HG03175 (cell line): ENCODE measurements around the gene ZNF841.
A peak's percentile ranks its signal among the peaks of the same experiment; 100 is the strongest.
"Not testable (repeated sequence)": the region's sequence is repeated elsewhere in the genome, so short reads cannot be mapped to it uniquely, and the experiment has no call there.

Source experiments
- ATAC-seq: cut with Tn5 transposase; IDR thresholded peaks from one replicate; pipeline ENCODE4 v1.9.1; 2021; ENCODE audit warnings: mild to moderate bottlenecking, moderate library complexity; ENCODE audit not compliant: unreplicated experiment

Gene ZNF841

DNA sequence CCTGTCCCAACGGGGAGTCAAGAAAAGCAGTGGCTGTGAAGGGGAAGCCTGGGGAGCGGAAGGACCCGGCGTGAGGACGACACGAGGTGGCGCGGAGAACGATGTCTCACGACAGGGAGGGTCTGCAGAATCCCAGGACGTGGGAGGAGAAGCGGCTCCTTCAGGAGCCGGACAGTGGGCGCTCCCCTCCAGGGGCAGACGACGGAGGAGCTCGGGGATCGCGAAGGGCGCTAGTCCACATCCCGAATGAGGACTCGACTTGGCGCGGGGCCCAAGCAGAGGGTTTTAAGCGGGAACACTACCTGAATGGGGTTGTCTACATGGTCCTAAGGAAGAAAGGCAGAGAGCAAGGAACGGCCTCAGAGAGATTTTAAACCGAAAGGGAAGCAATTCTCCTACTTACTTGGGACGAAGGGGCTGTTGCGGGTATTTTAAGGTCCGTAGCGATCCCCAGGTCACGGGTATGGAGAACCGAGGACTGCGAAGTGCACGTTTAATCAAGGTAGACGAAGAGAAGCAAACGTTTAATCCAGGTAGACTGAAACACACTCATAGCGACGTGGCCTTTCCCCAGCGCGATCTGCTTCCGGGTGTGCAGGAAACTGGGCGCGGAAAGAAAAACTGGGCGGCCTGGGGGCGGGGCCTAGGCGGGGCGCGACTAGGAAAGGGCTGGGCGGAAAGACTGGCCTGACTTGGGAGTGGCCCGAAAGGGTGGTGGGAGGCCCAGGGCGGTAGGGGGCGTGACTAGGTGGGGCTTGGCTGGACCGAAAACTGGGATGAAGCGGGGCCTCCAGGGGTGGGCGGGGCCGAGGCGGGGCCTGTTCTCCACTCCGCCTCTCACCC is at the start of gene ZNF841:
ZNF841 (minus strand) TSS at position 594 of the 843 bp plus-strand sequence. CDS start 10,964 bp downstream, outside the sequence.
- ATAC-seq = peak; percentile 93

DNA sequence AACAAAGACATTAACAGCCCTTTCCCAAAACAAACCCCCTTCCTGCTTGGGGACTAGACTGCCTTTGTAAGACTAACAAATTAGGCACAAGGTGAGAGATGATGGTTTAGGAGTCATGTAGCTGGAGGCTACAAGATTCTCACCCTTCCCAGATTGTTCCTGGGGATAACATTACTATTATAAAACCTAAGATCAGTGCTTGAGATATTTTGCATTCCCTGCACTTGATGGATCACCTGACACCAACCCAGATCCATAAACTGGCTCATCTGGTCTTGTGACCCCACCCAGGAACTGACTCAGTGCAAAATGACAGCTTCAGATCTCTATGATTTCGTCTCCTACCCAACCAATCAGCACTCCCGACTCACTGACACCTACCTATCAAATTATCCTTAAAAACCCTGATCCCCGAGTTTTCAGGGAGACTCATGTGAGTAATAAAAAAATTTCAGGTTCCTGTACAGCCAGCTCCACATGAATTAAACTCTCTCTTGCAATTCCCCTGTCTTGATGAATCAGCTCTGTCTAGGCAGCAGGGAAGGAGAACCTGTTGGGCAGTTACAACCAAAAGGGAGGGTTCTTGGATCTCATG is 46.5 kb upstream of the ZNF841 start:
- ATAC-seq = no peak

GRCh38 chr19:52141203-52141602 is 45.6 kb upstream of the ZNF841 start:
- no peak for ATAC-seq

- peak; percentile 94 for ATAC-seq
Measured at GRCh38 chr19:52140032-52140710, 44.6 kb upstream of the ZNF841 start.

GRCh38 chr19:52139252-52140031 is 43.9 kb upstream of the ZNF841 start, which contains the start of gene ZNF616:
Gene ZNF616, minus strand, starts transcription at chr19:52139938. Its CDS starts 9,426 bp downstream, at chr19:52130512.
- ATAC-seq = peak; percentile 50

DNA sequence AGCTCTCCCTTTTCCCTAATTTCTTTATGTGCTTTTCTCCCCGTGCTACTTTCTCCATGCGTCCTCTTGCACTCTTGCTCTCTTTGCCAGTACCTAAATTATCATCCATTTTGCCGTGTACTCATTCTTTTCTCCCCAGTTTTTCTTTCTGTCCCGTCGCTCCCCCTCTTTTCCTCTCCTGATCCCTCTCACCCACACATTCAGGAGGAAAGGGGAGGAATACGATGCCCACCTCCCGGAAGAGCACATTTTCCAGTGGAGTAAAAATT is 43.4 kb upstream of the ZNF841 start:
- no peak for ATAC-seq

DNA sequence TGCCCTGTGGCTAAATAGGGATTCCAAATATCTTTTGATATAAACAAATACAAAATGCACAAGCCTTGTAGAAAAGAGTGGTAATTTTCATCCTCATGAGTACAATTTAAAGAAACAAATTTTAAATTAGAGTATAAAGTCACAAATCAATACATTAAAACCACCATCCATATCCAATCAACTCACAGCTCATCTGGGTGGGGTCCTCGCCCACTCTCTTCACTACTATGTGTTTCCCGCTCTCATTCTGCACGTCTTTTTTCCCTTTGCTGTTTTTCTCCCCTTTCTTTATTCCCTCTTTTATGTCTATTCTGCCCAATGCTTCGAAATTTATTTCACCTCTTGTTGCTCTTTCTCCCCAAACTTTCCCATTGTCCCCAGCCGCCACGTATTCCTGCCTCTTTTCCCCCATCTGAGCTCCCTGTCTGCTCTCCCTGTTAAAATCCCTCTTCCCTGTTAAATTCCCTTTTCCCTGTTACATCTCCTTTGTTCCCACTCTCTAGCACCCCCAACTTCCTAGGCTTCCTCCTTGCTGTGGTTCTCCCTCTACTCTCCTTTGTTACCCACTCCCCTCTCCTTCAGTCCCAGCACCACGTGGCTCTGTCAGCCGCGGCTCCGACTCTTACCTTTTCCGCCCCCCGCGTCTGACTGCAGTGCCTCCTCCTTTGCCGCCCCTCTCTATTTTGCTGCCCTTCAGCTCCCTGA is 42.9 kb upstream of the ZNF841 start:
- ATAC-seq = no peak

GRCh38 chr19:52120286-52120685 is 24.7 kb upstream of the ZNF841 start:
- ATAC-seq = no peak

- ATAC-seq = no peak
Measured at GRCh38 chr19:52115526-52116053, 20.0 kb upstream of the ZNF841 start.

GRCh38 chr19:52114691-52115090 is 19.1 kb upstream of the ZNF841 start:
- no peak for ATAC-seq

DNA sequence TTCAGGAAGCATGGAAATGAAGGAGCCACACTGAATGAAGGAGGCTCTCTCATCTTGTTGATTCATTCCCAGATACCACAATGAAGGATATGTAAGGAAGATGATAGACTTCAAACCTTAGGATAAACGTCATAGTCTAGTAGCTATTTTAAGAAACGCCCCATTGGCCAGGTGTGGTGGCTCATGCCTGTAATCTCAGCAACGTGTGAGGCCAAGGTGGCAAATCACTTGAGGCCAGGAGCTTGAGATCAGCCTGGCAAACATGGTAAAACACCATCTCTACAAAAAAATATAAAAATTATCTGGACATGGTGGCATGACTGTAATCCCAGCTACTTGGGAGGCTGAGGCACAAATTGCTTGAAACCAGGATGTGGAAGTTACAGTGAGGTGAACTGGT is 17.1 kb upstream of the ZNF841 start:
- ATAC-seq = no peak

DNA sequence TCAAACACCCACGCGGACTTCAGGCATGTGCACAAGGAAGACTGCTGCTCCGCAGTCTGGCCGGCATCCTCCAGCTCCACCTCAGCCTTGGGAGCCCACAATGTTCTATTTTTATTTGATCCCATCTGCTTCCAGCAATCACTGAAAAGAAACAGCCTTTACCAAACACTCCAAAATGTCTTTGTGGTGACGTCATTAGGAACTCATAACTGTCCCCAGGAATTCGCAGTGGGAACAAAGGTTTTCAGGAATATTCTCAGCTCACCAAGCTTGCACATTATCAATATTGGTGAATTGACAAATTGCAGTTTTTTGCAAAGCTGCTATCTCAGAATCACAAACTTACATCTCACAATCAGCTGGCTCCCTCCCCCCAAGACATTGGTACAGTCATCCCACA is 15.2 kb upstream of the ZNF841 start:
- ATAC-seq = no peak

GRCh38 chr19:52102782-52103181 is 7.2 kb upstream of the ZNF841 start:
- ATAC-seq = no peak

DNA sequence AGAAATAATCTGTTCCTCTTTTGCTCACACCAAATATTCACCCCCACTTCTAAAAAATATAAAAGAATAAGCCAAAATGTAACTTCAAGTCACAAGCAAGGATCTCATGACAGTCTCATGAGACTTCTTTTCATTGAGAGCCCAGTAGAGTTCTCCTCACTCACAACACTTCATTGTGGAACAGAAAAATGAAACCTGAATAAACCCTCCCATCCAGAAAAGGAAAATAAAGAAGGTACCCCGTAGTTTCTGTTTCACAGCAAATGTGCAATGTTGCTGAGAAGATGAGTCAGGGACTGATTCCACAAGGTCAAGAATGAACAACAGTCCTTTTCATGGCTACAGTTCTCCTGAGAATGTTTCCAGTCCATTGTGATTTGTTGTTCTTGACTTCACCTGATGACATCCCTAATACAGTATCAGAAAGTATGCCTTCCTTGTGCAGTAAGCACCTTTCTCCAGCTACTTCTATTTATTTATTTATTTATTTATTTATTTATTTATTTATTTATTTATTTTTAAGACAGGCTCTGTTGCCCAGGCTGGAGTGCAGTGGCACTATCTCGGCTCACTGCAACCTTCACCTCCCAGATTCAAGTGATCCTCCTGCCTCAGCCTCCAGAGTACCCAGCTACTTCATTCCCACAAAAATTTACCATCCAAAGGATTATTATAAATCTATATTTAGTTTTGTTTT is 6.4 kb upstream of the ZNF841 start:
- ATAC-seq = no peak

- ATAC-seq = no peak
Measured at GRCh38 chr19:52099497-52100138, 4.1 kb upstream of the ZNF841 start.

GRCh38 chr19:52096416-52096815 is 851 bp upstream of the ZNF841 start:
- not testable (repeated sequence) for ATAC-seq

DNA sequence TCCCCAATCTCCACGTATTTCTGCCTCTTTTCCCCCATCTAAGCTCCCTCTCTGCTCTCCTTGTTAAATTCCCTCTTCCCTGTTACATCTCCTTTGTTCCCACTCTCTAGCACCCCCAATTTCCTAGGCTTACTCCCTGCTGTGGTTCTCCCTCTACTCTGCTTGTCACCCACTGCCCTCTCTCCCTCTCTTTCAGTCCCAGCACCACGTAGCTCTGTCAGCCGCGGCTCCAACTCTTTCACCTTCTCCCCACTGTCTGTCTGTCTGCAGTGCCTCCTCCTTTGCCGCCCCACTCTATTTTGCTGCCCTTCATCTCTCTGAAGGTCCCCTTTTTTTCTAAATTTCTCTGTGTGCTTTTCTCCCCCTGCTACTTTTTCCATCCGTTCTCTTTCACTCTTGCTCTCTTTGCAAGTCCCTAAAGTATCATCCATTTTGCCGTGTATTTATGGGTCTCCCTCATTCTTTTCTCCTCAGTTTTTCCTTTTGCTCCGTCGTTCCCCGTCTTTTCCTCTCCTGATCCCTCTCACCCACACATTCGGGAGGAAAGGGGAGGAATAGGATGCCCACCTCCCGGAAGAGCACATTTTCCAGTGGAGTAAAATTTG is 937 bp downstream of the ZNF841 start:
- no peak for ATAC-seq

DNA sequence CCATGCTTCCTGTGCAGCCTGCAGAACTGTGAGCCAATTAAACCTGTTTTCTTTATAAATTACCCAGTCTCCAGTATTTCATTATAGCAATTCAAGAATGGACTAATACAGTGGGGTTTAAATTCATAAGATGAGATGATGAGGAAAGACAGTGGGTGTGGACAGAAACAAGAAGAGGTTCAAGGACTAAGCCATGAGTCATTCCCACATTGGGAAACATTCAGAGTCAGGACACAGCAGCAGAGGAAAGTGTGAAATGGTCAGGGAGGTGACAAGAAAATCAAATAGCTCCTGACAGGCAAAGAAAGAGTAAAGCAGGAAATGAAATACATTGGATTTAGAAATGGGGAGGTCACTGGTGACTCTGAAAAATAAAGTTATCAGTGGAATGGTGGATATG is 9.1 kb downstream of the ZNF841 start:
- no peak for ATAC-seq

DNA sequence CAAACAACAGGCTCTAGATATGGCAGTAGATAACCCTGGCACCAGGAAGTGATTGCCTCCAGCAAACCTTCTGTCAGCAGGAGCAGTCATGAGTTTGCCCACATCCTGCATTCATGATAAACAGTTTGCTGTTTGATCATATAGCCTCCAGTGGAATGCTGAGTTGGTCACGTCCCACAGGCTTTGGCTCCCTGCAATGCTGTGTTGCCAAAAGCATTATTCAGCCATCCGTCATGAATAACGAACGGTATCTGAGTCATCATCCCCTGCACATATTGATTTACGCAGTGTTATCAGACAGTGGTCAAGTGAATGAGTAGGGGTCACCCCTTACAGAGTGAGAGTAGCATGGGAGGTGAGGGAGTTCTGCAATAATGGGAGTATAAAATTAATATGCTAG is 25.1 kb downstream of the ZNF841 start:
- no peak for ATAC-seq
